H1 (cell line): ENCODE data around the gene NEK4. TPM values are rescaled to one million over a fixed set of nuclear protein-coding genes. Genes with fewer than 3 reads are reported as not detected.

Source experiments
- CTCF ChIA-PET: fragments of 300-600 bp; sonication (Branson Sonifier 250); formaldehyde crosslinking; loops from one replicate; lab custom pipeline; 2021; ENCODE audit not compliant: partially characterized antibody; lab: Charles Lee
- POLR2A ChIA-PET: fragments of 300-600 bp; sonication (Branson Sonifier 250); formaldehyde crosslinking; loops from one replicate; lab custom pipeline; 2021; ENCODE audit warnings: inconsistent platforms; ENCODE audit not compliant: partially characterized antibody; lab: Charles Lee
- DNase-seq, 2 experiments: peaks; one replicate each; pipeline versions ENCODE4 v3.0.0 to v3.0.0-alpha.2; 2010 to 2022; ENCODE audit warnings: low spot score in 2 of 2, low read depth in 1 of 2, mixed read lengths in 1 of 2
- FAIRE-seq: peaks from 2 replicates; lab custom pipeline; 2011; peaks lifted over from hg19 to GRCh38; lab: Jason Lieb, UNC
- H2AFZ ChIP-seq: 2 replicates; pipeline ENCODE4 v1.8.1; 2012; ENCODE audit warnings: low read length, inconsistent platforms
- H2AK5ac ChIP-seq: 2 replicates; pipeline ENCODE4 v1.6.1; 2013; ENCODE audit warnings: low read depth, low read length
- H2BK120ac ChIP-seq: replicated peaks from 2 replicates; pipeline ENCODE3; 2013; ENCODE audit warnings: low read depth, low read length, inconsistent platforms
- H2BK12ac ChIP-seq: 2 replicates; pipeline ENCODE4 v1.6.1; 2013; ENCODE audit warnings: low read depth, low read length
- H2BK15ac ChIP-seq: 2 replicates; pipeline ENCODE4 v1.6.1; 2013; ENCODE audit warnings: low read length
- H2BK20ac ChIP-seq: 2 replicates; pipeline ENCODE4 v1.6.1; 2013; ENCODE audit warnings: low read length
- H2BK5ac ChIP-seq: 2 replicates; pipeline ENCODE4 v1.6.1; 2013; ENCODE audit warnings: low read depth, low read length
- H3K14ac ChIP-seq: 2 replicates; pipeline ENCODE4 v1.6.1; 2013; ENCODE audit warnings: inconsistent platforms; ENCODE audit not compliant: insufficient read length
- H3K18ac ChIP-seq: 2 replicates; pipeline ENCODE4 v1.6.1; 2013; ENCODE audit warnings: low read length; ENCODE audit errors: extremely low read depth
- H3K23ac ChIP-seq: 2 replicates; pipeline ENCODE4 v1.6.1; 2013; ENCODE audit warnings: inconsistent platforms; ENCODE audit not compliant: insufficient read length
- H3K23me2 ChIP-seq: 2 replicates; pipeline ENCODE4 v1.6.1; 2013; ENCODE audit warnings: low read depth, low read length
- H3K27ac ChIP-seq: 2 replicates; pipeline ENCODE4 v1.6.1; 2011; ENCODE audit warnings: low read depth, low read length, inconsistent platforms
- H3K27me3 ChIP-seq, 4 experiments: replicated peaks in 1 of 4; 1 replicate in 1 of 4; 2 replicates in 3 of 4; pipeline versions ENCODE4 v1.6.1 to v1.8.1; 2011 to 2013; ENCODE audit warnings: low read length in 3 of 4, mild to moderate bottlenecking in 3 of 4, inconsistent platforms in 2 of 4, mixed read lengths in 2 of 4, moderate library complexity in 1 of 4; ENCODE audit not compliant: control insufficient read depth in 3 of 4, insufficient read depth in 3 of 4; ENCODE audit errors: extremely low read depth in 1 of 4
- H3K36me3 ChIP-seq, 4 experiments: 2 replicates each; pipeline versions ENCODE4 v1.6.1 to v1.8.1; 2011 to 2013; ENCODE audit warnings: mild to moderate bottlenecking in 4 of 4, low read length in 3 of 4, moderate library complexity in 2 of 4, control low read depth in 1 of 4, inconsistent platforms in 1 of 4; ENCODE audit not compliant: insufficient read depth in 4 of 4, control insufficient read depth in 2 of 4
- H3K4ac ChIP-seq: replicated peaks from 2 replicates; pipeline ENCODE3; 2013; ENCODE audit warnings: low read length, low read depth, mixed read lengths, inconsistent platforms; ENCODE audit not compliant: insufficient read length
- H3K4me1 ChIP-seq, 4 experiments: replicated peaks in 1 of 4; 1 replicate in 1 of 4; 2 replicates in 3 of 4; pipeline versions ENCODE4 v1.6.1 to v1.8.1; 2011 to 2013; ENCODE audit warnings: low read length in 3 of 4, inconsistent platforms in 2 of 4, mixed read lengths in 1 of 4; ENCODE audit not compliant: insufficient read depth in 4 of 4, control insufficient read depth in 3 of 4
- H3K4me2 ChIP-seq, 2 experiments: 2 replicates each; pipeline versions ENCODE4 v1.6.1 to v1.8.1; 2011 to 2013; ENCODE audit warnings: low read depth in 2 of 2, low read length in 2 of 2, control low read depth in 1 of 2, inconsistent platforms in 1 of 2, mild to moderate bottlenecking in 1 of 2; ENCODE audit not compliant: insufficient read depth in 1 of 2
- H3K4me3 ChIP-seq, 4 experiments: fragments of 200-600, 300-600 bp in 1 of 4; sonication (generic), shearing (Covaris generic), sonication (Bioruptor Twin) in 1 of 4; 2 replicates each; pipeline versions ENCODE4 v1.5.1 to v1.8.1; 2011 to 2016; ENCODE audit warnings: low read length in 4 of 4, low read depth in 3 of 4, control low read depth in 2 of 4, inconsistent platforms in 2 of 4, mild to moderate bottlenecking in 2 of 4, mixed read lengths in 1 of 4, moderate library complexity in 1 of 4; ENCODE audit not compliant: insufficient read depth in 2 of 4; ENCODE audit errors: extremely low read depth in 1 of 4
- H3K56ac ChIP-seq: replicated peaks from 2 replicates; pipeline ENCODE3; 2013; ENCODE audit warnings: low read depth, mild to moderate bottlenecking, mixed read lengths, low read length, inconsistent platforms; ENCODE audit not compliant: insufficient read length
- H3K79me1 ChIP-seq: 2 replicates; pipeline ENCODE4 v1.6.1; 2013; ENCODE audit warnings: low read depth, low read length, control low read depth
- H3K79me2 ChIP-seq, 2 experiments: 2 replicates each; pipeline versions ENCODE4 v1.6.1 to v1.8.1; 2012 to 2013; ENCODE audit warnings: low read length in 2 of 2, mild to moderate bottlenecking in 2 of 2, inconsistent platforms in 1 of 2; ENCODE audit not compliant: insufficient read depth in 2 of 2, control insufficient read depth in 1 of 2
- H3K9ac ChIP-seq, 4 experiments: replicated peaks in 1 of 4; 1 replicate in 1 of 4; 2 replicates in 3 of 4; pipeline versions ENCODE4 v1.6.1 to v1.8.1; 2011 to 2013; ENCODE audit warnings: low read depth in 3 of 4, low read length in 3 of 4, control low read depth in 2 of 4, mild to moderate bottlenecking in 2 of 4, moderate library complexity in 2 of 4, inconsistent platforms in 1 of 4; ENCODE audit errors: extremely low read depth in 1 of 4
- H3K9me3 ChIP-seq, 2 experiments: 2 replicates each; pipeline versions ENCODE4 v1.6.1 to v1.8.1; 2012 to 2013; ENCODE audit warnings: mild to moderate bottlenecking in 2 of 2, moderate library complexity in 2 of 2, control low read depth in 1 of 2, inconsistent platforms in 1 of 2, low read depth in 1 of 2, low read length in 1 of 2, mixed read lengths in 1 of 2; ENCODE audit not compliant: insufficient read depth in 2 of 2
- H4K20me1 ChIP-seq, 2 experiments: replicated peaks in 1 of 2; 2 replicates each; pipeline versions ENCODE3 to v1.8.1; 2011 to 2013; ENCODE audit warnings: inconsistent platforms in 2 of 2, low read length in 2 of 2, mild to moderate bottlenecking in 1 of 2; ENCODE audit not compliant: insufficient read depth in 2 of 2, control insufficient read depth in 1 of 2
- H4K5ac ChIP-seq: 2 replicates; pipeline ENCODE4 v1.6.1; 2013; ENCODE audit warnings: low read length, low read depth, mixed read lengths, inconsistent platforms; ENCODE audit not compliant: insufficient read length
- H4K8ac ChIP-seq: 2 replicates; pipeline ENCODE4 v1.8.0; 2013; ENCODE audit warnings: mild to moderate bottlenecking, moderate library complexity, low read length, inconsistent platforms; ENCODE audit not compliant: insufficient read depth; ENCODE audit errors: extremely low read depth
- H4K91ac ChIP-seq: replicated peaks from 2 replicates; pipeline ENCODE3; 2013; ENCODE audit warnings: low read length, mixed read lengths, inconsistent platforms; ENCODE audit not compliant: insufficient read length
- BRCA1 ChIP-seq: IDR thresholded peaks from 2 replicates; pipeline ENCODE4 v1.6.1; 2012; ENCODE audit warnings: low read depth, low read length, improper control_type of control experiment
- CBX5 ChIP-seq: fragments of 300-800, 300-1000 bp; sonication (generic); IDR thresholded peaks from 2 replicates; pipeline ENCODE4 v1.7.1; 2016; ENCODE audit warnings: antibody characterized with exemption, low read length, low read depth
- EGR1 ChIP-seq: IDR thresholded peaks from 2 replicates; pipeline ENCODE4 v1.6.1; 2011; ENCODE audit warnings: low read depth, low read length, borderline replicate concordance
- JUN ChIP-seq: IDR thresholded peaks from 2 replicates; pipeline ENCODE4 v1.6.1; 2011; ENCODE audit warnings: low read depth, mild to moderate bottlenecking, improper control_type of control experiment, low read length
- KDM5A ChIP-seq: fragments of 200-600 bp; IDR thresholded peaks from 2 replicates; pipeline ENCODE4 v1.7.1; 2012; ENCODE audit warnings: mild to moderate bottlenecking, low read length, inconsistent platforms, mixed read lengths
- MAFK ChIP-seq: IDR thresholded peaks from 2 replicates; pipeline ENCODE4 v1.6.1; 2012; ENCODE audit warnings: low read depth, mild to moderate bottlenecking, improper control_type of control experiment, low read length
- POLR2A ChIP-seq, 2 experiments: IDR thresholded peaks; 1 replicate in 1 of 2; 2 replicates in 1 of 2; pipeline ENCODE4 v1.6.1; 2011; ENCODE audit warnings: low read depth in 2 of 2, low read length in 2 of 2, mild to moderate bottlenecking in 2 of 2; ENCODE audit errors: control extremely low read depth in 1 of 2
- RNF2 ChIP-seq: fragments of 200-900, 300-1000 bp; sonication (generic); IDR thresholded peaks from 2 replicates; pipeline ENCODE4 v1.7.1; 2016; ENCODE audit warnings: borderline replicate concordance, low read depth, mild to moderate bottlenecking, antibody characterized with exemption, low read length; ENCODE audit not compliant: poor library complexity, severe bottlenecking; ENCODE audit errors: missing control alignments
- SAP30 ChIP-seq: fragments of 300-600 bp; sonication (generic); IDR thresholded peaks from 2 replicates; pipeline ENCODE4 v1.7.1; 2012; ENCODE audit warnings: low read length, moderate library complexity, mild to moderate bottlenecking, inconsistent platforms; ENCODE audit not compliant: insufficient read depth, insufficient replicate concordance
- SP1 ChIP-seq: IDR thresholded peaks from 2 replicates; pipeline ENCODE4 v1.6.1; 2011; ENCODE audit warnings: low read depth, low read length
- TBP ChIP-seq: IDR thresholded peaks from 2 replicates; pipeline ENCODE4 v1.6.1; 2011; ENCODE audit warnings: low read depth, low read length, improper control_type of control experiment
- TCF12 ChIP-seq: IDR thresholded peaks from 2 replicates; pipeline ENCODE4 v1.6.1; 2011; ENCODE audit warnings: low read depth, mild to moderate bottlenecking, low read length
- WGBS, 2 experiments: shearing (Covaris generic) in 1 of 2; methylation state at CpG; one replicate each; pipeline versions ENCODE4 v1.1.6 to v1.1.7; 2013 to 2015; ENCODE audit warnings: low lambda C conversion rate in 2 of 2, mixed read lengths in 2 of 2, inconsistent platforms in 1 of 2, low coverage in 1 of 2, missing lambda C conversion rate in 1 of 2; ENCODE audit not compliant: insufficient replicate concordance in 2 of 2, insufficient coverage in 1 of 2, insufficient read length in 1 of 2; ENCODE audit errors: extremely low coverage in 1 of 2, missing lambda C conversion rate in 1 of 2; 5-methylcytosine and 5-hydroxymethylcytosine counted together
- polyA plus RNA-seq, 7 experiments: library from polyadenylated mRNA; depleted of rRNA in 3 of 7; stranded (reverse) in 5 of 7; unstranded in 2 of 7; fragments of >200 nt in 5 of 7; fragments of 200-250 nt in 2 of 7; gene quantifications; 1 replicate in 5 of 7; 2 replicates in 1 of 7; 4 replicates in 1 of 7; pipeline versions ENCODE4 v1.2.1 to v1.2.3, GENCODE V29; 2011 to 2013; ENCODE audit warnings: missing spikeins in 2 of 7, mixed read lengths in 2 of 7
- total RNA-seq: library from RNA; stranded (reverse); fragmentation: NEBNext Ultra II Directional; extraction: Animal tissue kit (Norgen Biotek cat#: 25700); gene quantifications from 2 replicates; pipeline ENCODE4 v1.2.1, GENCODE V29; 2021
- TF ChIP-seq, protein P1 (sequence below): IDR thresholded peaks from 2 replicates; pipeline ENCODE4 v1.6.1; 2011; ENCODE audit warnings: low read length, improper control_type of control experiment

The NEK4 gene
- total and polyA plus RNA-seq, 2 of the 8 experiments (the other 6 are each of a cell fraction or from before 2014, with no cell fraction given): 7.5 to 40.0 TPM

DNA sequence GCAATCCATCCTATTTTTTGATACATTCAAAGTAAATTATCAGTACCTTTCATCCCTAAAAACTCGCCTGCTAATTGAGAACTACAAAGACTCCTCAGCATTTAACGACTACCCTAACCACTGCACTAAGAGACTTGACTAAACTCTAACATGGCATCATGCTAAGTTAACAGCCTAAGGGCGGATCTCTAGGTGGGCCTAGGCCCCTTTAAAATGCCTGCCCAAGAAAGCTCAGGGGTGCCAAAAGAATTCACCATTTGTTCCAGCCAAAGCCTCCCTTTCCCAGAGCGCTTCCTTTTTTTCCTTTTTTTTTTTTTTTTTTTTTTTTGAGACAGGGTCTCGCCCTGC, 568 bp upstream of the NEK4 start:
- H3K36me3 ChIP-seq: peaks cover 2 to 17% (median 8%) of the 10 kb centered on the region in 4 experiments; a peak in 5 of 8 replicates
- DNase-seq: no peak
- H2BK5ac ChIP-seq: no peak overlapping the region; the same call in 1 of the 2 replicates
- no peaks in the 10 kb centered on the region for H3K27me3 ChIP-seq
- no peak overlapping the region for H3K56ac ChIP-seq
- peaks cover 7% of the 10 kb centered on the region for H3K23me2 ChIP-seq
- H3K4me3 ChIP-seq: peak overlapping the region; percentile 70 to 88 (median 78)
- H2BK12ac ChIP-seq: no peak overlapping the region
- H2BK120ac ChIP-seq: no peak overlapping the region
- H2AK5ac ChIP-seq: 0 out of 2 replicates have a peak overlapping the region, but pooled peaks have one; percentile 28
- CTCF ChIA-PET: interaction anchor here (1.1 to 4.7 kb wide), 5 partner anchors 21 to 51 kb away, joined by 3 to 28 read pairs (median 5); no protein-coding TSS in a partner anchor
- no peaks in the 10 kb centered on the region for H4K20me1 ChIP-seq
- peak overlapping the region; percentile 86 for H3K27ac ChIP-seq
- no peaks in the 10 kb centered on the region for H3K9me3 ChIP-seq
- 54% methylated on average over 4 of the region's 5 CpGs; no CpG with 5 or more reads in 1 of the 2 experiments for WGBS, 2 experiments
- H2BK15ac ChIP-seq: no peak overlapping the region
- H3K23ac ChIP-seq: no peak overlapping the region
- no peak overlapping the region for H4K8ac ChIP-seq
- H3K4me1 ChIP-seq: peaks cover 0 to 2% (median 0%) of the 10 kb centered on the region in 4 experiments; a peak in 1 of 7 replicates
- POLR2A ChIA-PET: interaction anchor here (0.9 to 2.3 kb wide), 12 partner anchors 9 to 302 kb away, joined by 3 to 10 read pairs (median 6); partner anchors contain the start of gene ITIH3
- FAIRE-seq: no peak
- H2BK20ac ChIP-seq: no peak overlapping the region
- H3K18ac ChIP-seq: no peak overlapping the region
- H2AFZ ChIP-seq: peak overlapping the region; percentile 92
- no peak overlapping the region for H4K5ac ChIP-seq
- peaks cover 3% of the 10 kb centered on the region; the same call in 1 of the 2 replicates for H3K79me1 ChIP-seq
- no peak overlapping the region for H3K4ac ChIP-seq
- H3K14ac ChIP-seq: no peak overlapping the region
- H3K79me2 ChIP-seq: peaks cover 0 to 21% of the 10 kb centered on the region in 2 experiments; a peak in 3 of 4 replicates
- H3K9ac ChIP-seq: peak overlapping the region; percentile 85 to 99 (median 91)
- no peak overlapping the region for H4K91ac ChIP-seq
- H3K4me2 ChIP-seq: peak overlapping the region; percentile 73 to 83
- TF ChIP-seq JUN: no peak
- TF ChIP-seq BRCA1: no peak
- no peak for TF ChIP-seq TBP
- TF ChIP-seq KDM5A: no peak
- no peak for TF ChIP-seq SP1
- TF ChIP-seq, protein P1, sequence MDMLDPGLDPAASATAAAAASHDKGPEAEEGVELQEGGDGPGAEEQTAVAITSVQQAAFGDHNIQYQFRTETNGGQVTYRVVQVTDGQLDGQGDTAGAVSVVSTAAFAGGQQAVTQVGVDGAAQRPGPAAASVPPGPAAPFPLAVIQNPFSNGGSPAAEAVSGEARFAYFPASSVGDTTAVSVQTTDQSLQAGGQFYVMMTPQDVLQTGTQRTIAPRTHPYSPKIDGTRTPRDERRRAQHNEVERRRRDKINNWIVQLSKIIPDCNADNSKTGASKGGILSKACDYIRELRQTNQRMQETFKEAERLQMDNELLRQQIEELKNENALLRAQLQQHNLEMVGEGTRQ: no peak
- TF ChIP-seq CBX5: no peak
- TF ChIP-seq RNF2: no peak
- TF ChIP-seq SAP30: no peak
- no peak for TF ChIP-seq EGR1
- TF ChIP-seq TCF12: no peak
- TF ChIP-seq MAFK: no peak
- no peak for TF ChIP-seq POLR2A (IDR thresholded peaks at IDR 0.05; ENCODE audit: control extremely low read depth in 1 of 2, low read depth in 2 of 2, low read length in 2 of 2)
